H9 (cell line): Measurements from ENCODE around the gene SPTAN1. TPM values are rescaled to one million over a fixed set of nuclear protein-coding genes. Genes with fewer than 3 reads are reported as not detected.

Experiments used
- DNase-seq: peaks from one replicate; pipeline ENCODE4 v3.0.0-alpha.2; 2017
- H2AFZ ChIP-seq: one replicate; pipeline ENCODE4 v1.6.1; 2013; ENCODE audit warnings: mild to moderate bottlenecking, low read length, control low read depth, moderate library complexity
- H2AK5ac ChIP-seq: 2 replicates; pipeline ENCODE4 v1.6.1; 2013; ENCODE audit warnings: low read length, control low read depth, mixed read lengths; ENCODE audit not compliant: insufficient read length
- H2BK120ac ChIP-seq: one replicate; pipeline ENCODE4 v1.6.1; 2013; ENCODE audit warnings: low read depth, mild to moderate bottlenecking, low read length, control low read depth, inconsistent platforms; ENCODE audit not compliant: poor library complexity, severe bottlenecking
- H2BK12ac ChIP-seq: 2 replicates; pipeline ENCODE4 v1.6.1; 2013; ENCODE audit warnings: low read length, control low read depth, mixed read lengths, low read depth; ENCODE audit not compliant: insufficient read length
- H2BK15ac ChIP-seq: 2 replicates; pipeline ENCODE4 v1.6.1; 2013; ENCODE audit warnings: low read depth, low read length, control low read depth
- H2BK20ac ChIP-seq: one replicate; pipeline ENCODE4 v1.6.1; 2013; ENCODE audit warnings: low read depth, mild to moderate bottlenecking, low read length, control low read depth, inconsistent platforms; ENCODE audit not compliant: poor library complexity, severe bottlenecking
- H2BK5ac ChIP-seq: 2 replicates; pipeline ENCODE4 v1.6.1; 2013; ENCODE audit warnings: low read length, control low read depth, mixed read lengths; ENCODE audit not compliant: insufficient read length
- H3K14ac ChIP-seq: 2 replicates; pipeline ENCODE4 v1.6.1; 2013; ENCODE audit warnings: low read length, control low read depth; ENCODE audit not compliant: insufficient read depth
- H3K18ac ChIP-seq: 2 replicates; pipeline ENCODE4 v1.6.1; 2013; ENCODE audit warnings: low read depth, mild to moderate bottlenecking, mixed read lengths, low read length, control low read depth; ENCODE audit not compliant: insufficient read length
- H3K23ac ChIP-seq: 2 replicates; pipeline ENCODE4 v1.6.1; 2013; ENCODE audit warnings: low read length, control low read depth, mixed read lengths, low read depth; ENCODE audit not compliant: insufficient read length
- H3K23me2 ChIP-seq: 2 replicates; pipeline ENCODE4 v1.6.1; 2013; ENCODE audit warnings: low read depth, mild to moderate bottlenecking, mixed read lengths, low read length, control low read depth; ENCODE audit not compliant: insufficient read length, poor library complexity, severe bottlenecking
- H3K27ac ChIP-seq: 2 replicates; pipeline ENCODE4 v1.5.1; 2013; ENCODE audit warnings: low read length, control low read depth, mixed read lengths, low read depth; ENCODE audit not compliant: insufficient read length
- H3K27me3 ChIP-seq: 2 replicates; pipeline ENCODE4 v1.6.1; 2013; ENCODE audit warnings: low read length, control low read depth, inconsistent platforms; ENCODE audit not compliant: insufficient read depth
- H3K4ac ChIP-seq: 2 replicates; pipeline ENCODE4 v1.6.1; 2013; ENCODE audit warnings: low read depth, mild to moderate bottlenecking, control low read depth, inconsistent platforms, low read length, moderate library complexity
- H3K4me1 ChIP-seq: 2 replicates; pipeline ENCODE4 v1.6.1; 2013; ENCODE audit warnings: low read length, control low read depth, inconsistent platforms; ENCODE audit not compliant: insufficient read depth
- H3K4me2 ChIP-seq: 2 replicates; pipeline ENCODE4 v1.6.1; 2013; ENCODE audit warnings: low read length, control low read depth, mixed read lengths; ENCODE audit not compliant: insufficient read length, insufficient read depth
- H3K56ac ChIP-seq: 2 replicates; pipeline ENCODE4 v1.6.1; 2013; ENCODE audit warnings: low read depth, mild to moderate bottlenecking, mixed read lengths, low read length, control low read depth; ENCODE audit not compliant: insufficient read length
- H3K79me1 ChIP-seq: 2 replicates; pipeline ENCODE4 v1.6.1; 2013; ENCODE audit warnings: low read depth, mild to moderate bottlenecking, moderate library complexity, low read length, control low read depth, inconsistent platforms; ENCODE audit not compliant: insufficient read depth, poor library complexity, severe bottlenecking
- H3K79me2 ChIP-seq: 2 replicates; pipeline ENCODE4 v1.6.1; 2013; ENCODE audit warnings: low read length, control low read depth, inconsistent platforms; ENCODE audit not compliant: insufficient read depth
- H3K9ac ChIP-seq: 2 replicates; pipeline ENCODE4 v1.6.1; 2013; ENCODE audit warnings: low read length, control low read depth, mixed read lengths; ENCODE audit not compliant: insufficient read length; ENCODE audit errors: extremely low read depth
- H3K9me3 ChIP-seq: one replicate; pipeline ENCODE4 v1.6.1; 2013; ENCODE audit warnings: low read depth, low read length, inconsistent platforms; ENCODE audit not compliant: control insufficient read depth
- H3T11ph ChIP-seq: one replicate; pipeline ENCODE4 v1.6.1; 2013; ENCODE audit warnings: mild to moderate bottlenecking, low read length, control low read depth, inconsistent platforms
- H4K20me1 ChIP-seq: one replicate; pipeline ENCODE4 v1.6.1; 2013; ENCODE audit not compliant: control insufficient read depth, insufficient read length, insufficient read depth
- H4K5ac ChIP-seq: 2 replicates; pipeline ENCODE4 v1.6.1; 2013; ENCODE audit warnings: low read depth, mild to moderate bottlenecking, mixed read lengths, low read length, control low read depth; ENCODE audit not compliant: insufficient read length
- H4K8ac ChIP-seq: replicated peaks from 2 replicates; pipeline ENCODE4 v1.6.1; 2013; ENCODE audit warnings: low read length, control low read depth, mixed read lengths, low read depth; ENCODE audit not compliant: insufficient read length
- H4K91ac ChIP-seq: 2 replicates; pipeline ENCODE4 v1.6.1; 2013; ENCODE audit warnings: low read depth, mild to moderate bottlenecking, moderate library complexity, mixed read lengths, low read length, control low read depth; ENCODE audit not compliant: insufficient read length
- H3K27ac Mint-ChIP-seq, 3 experiments: 2 replicates in 2 of 3; 3 replicates in 1 of 3; pipeline ENCODE4 v1.8.0; 2020 to 2021; ENCODE audit warnings: mixed read lengths in 3 of 3, mild to moderate bottlenecking in 1 of 3, moderate library complexity in 1 of 3
- H3K27me3 Mint-ChIP-seq: 2 replicates; pipeline ENCODE4 v1.8.0; 2021; ENCODE audit warnings: low read depth, mild to moderate bottlenecking, moderate library complexity, mixed read lengths
- H3K36me3 Mint-ChIP-seq, 3 experiments: 2 replicates in 2 of 3; 3 replicates in 1 of 3; pipeline ENCODE4 v1.8.0; 2020 to 2021; ENCODE audit warnings: low read depth in 3 of 3, mixed read lengths in 3 of 3; ENCODE audit not compliant: insufficient read depth in 1 of 3
- H3K4me1 Mint-ChIP-seq, 2 experiments: 2 replicates each; pipeline ENCODE4 v1.8.0; 2020; ENCODE audit warnings: mixed read lengths in 2 of 2
- H3K4me3 Mint-ChIP-seq, 2 experiments: 2 replicates in 1 of 2; 3 replicates in 1 of 2; pipeline ENCODE4 v1.8.0; 2020 to 2021; ENCODE audit warnings: mild to moderate bottlenecking in 2 of 2, mixed read lengths in 2 of 2, moderate library complexity in 1 of 2
- H3K9me3 Mint-ChIP-seq, 2 experiments: 2 replicates in 1 of 2; 3 replicates in 1 of 2; pipeline ENCODE4 v1.8.0; 2020; ENCODE audit warnings: mild to moderate bottlenecking in 2 of 2, mixed read lengths in 2 of 2, moderate library complexity in 1 of 2
- WGBS: extraction: QIAGEN DNeasy Blood & Tissue Kit; methylation state at CpG from one replicate; pipeline ENCODE4 v1.1.7; 2013; ENCODE audit warnings: missing lambda C conversion rate, low lambda C conversion rate, mixed read lengths; ENCODE audit not compliant: insufficient read length; ENCODE audit errors: extremely low coverage; 5-methylcytosine and 5-hydroxymethylcytosine counted together
- total RNA-seq: library from RNA; stranded (reverse); gene quantifications from 2 replicates; pipeline ENCODE4 v1.2.1, GENCODE V29; 2021
- TF ChIP-seq, protein P1 (sequence below): fragments of 200-600 bp; sonication (generic); conservative IDR thresholded peaks from 3 replicates; pipeline ENCODE4 v1.8.0; 2021; ENCODE audit warnings: antibody characterized with exemption, mild to moderate bottlenecking

Gene SPTAN1
- total RNA-seq, 1 experiment from 2014 or later: 213 TPM

DNA sequence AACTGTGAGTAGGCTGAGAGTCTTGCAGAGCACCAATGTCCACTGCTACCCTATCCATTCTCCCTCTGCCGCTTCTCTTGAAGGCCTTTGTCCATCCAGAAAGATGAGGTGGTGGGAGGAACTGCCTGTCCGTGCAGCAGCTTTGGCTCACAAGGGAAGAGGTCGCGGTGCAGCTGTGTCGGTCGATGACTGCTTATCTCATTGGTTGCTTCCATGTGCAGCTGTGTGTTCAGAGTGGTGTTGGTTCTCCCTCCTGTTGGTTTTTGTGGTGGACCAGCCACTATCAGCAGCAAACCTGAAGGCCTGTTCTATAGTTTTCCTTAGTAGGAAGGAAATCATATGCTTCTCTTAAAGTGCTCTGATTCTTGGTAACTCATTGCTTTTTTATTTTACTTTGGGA is 40.7 kb downstream of the SPTAN1 start:
- Mint-ChIP-seq H3K27ac (peak overlapping the region in 1 of 3 experiments; percentile 95; a peak in 1 of 7 replicates), H3K4me1 (no peaks in the 10 kb centered on the region), H3K36me3 (peaks cover 40 to 87% (median 70%) of the 10 kb centered on the region in 3 experiments; a peak in 6 of 7 replicates), H3K9me3 (no peaks in the 10 kb centered on the region), H3K27me3 (no peaks in the 10 kb centered on the region), H3K4me3 (no peak overlapping the region)
- no peak overlapping the region for H2AFZ ChIP-seq
- no peaks in the 10 kb centered on the region for H3K9me3 ChIP-seq
- H4K20me1 ChIP-seq: no peaks in the 10 kb centered on the region
- H3K79me1 ChIP-seq: no peaks in the 10 kb centered on the region
- H3T11ph ChIP-seq: no peak overlapping the region
- H2BK20ac ChIP-seq: no peak overlapping the region
- H3K4me2 ChIP-seq: no peak overlapping the region
- no peak overlapping the region for H3K4ac ChIP-seq
- no peak overlapping the region for H4K91ac ChIP-seq
- H2BK15ac ChIP-seq: no peak overlapping the region
- no peak overlapping the region for H2BK12ac ChIP-seq
- H3K9ac ChIP-seq: no peak overlapping the region
- TF ChIP-seq, protein P1, sequence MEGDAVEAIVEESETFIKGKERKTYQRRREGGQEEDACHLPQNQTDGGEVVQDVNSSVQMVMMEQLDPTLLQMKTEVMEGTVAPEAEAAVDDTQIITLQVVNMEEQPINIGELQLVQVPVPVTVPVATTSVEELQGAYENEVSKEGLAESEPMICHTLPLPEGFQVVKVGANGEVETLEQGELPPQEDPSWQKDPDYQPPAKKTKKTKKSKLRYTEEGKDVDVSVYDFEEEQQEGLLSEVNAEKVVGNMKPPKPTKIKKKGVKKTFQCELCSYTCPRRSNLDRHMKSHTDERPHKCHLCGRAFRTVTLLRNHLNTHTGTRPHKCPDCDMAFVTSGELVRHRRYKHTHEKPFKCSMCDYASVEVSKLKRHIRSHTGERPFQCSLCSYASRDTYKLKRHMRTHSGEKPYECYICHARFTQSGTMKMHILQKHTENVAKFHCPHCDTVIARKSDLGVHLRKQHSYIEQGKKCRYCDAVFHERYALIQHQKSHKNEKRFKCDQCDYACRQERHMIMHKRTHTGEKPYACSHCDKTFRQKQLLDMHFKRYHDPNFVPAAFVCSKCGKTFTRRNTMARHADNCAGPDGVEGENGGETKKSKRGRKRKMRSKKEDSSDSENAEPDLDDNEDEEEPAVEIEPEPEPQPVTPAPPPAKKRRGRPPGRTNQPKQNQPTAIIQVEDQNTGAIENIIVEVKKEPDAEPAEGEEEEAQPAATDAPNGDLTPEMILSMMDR: no peak
- H3K4me1 ChIP-seq: no peaks in the 10 kb centered on the region
- no peak overlapping the region for H4K5ac ChIP-seq
- H2BK120ac ChIP-seq: no peak overlapping the region
- H3K14ac ChIP-seq: no peak overlapping the region
- H3K27me3 ChIP-seq: no peaks in the 10 kb centered on the region
- H3K23ac ChIP-seq: no peak overlapping the region
- no peaks in the 10 kb centered on the region for H3K79me2 ChIP-seq
- H3K27ac ChIP-seq: no peak overlapping the region
- no peak overlapping the region for H4K8ac ChIP-seq
- H2BK5ac ChIP-seq: no peak overlapping the region
- no peaks in the 10 kb centered on the region for H3K23me2 ChIP-seq
- no peak overlapping the region for H2AK5ac ChIP-seq
- H3K18ac ChIP-seq: no peak overlapping the region
- no peak for DNase-seq
- no peak overlapping the region for H3K56ac ChIP-seq
- WGBS: no CpG with 5 or more reads among the region's 6 CpGs
